OCI-LY3 (cell line): ENCODE results near the gene TSPAN9.

ENCODE experiments used
- CTCF ChIP-seq: fragments of 200-600, 300-600 bp; sonication (generic); IDR thresholded peaks from 2 replicates; pipeline ENCODE4 v1.5.1; 2014; ENCODE audit warnings: antibody characterized with exemption, low read length, low read depth
- EZH2phosphoT487 ChIP-seq: fragments of 200-600 bp; shearing (Covaris generic); IDR thresholded peaks from 2 replicates; pipeline ENCODE4 v1.6.1; 2018; ENCODE audit warnings: antibody characterized with exemption, mixed run types, low read depth

- TF ChIP-seq CTCF: peak; percentile 22; the same call in 1 of the 2 replicates
- TF ChIP-seq EZH2phosphoT487: no peak
Observed at GRCh38 chr12:3132636-3133404, 55.6 kb downstream of the TSPAN9 start.
